ENCODE results near the gene MARCHF10.

Gene MARCHF10

GRCh38 chr17:62782730-62783270, 25.3 kb downstream of the MARCHF10 start:
- no peak overlapping the region for H3K27ac ChIP-seq (ENCODE audit: low read length)
- no peaks in the 10 kb centered on the region for H3K4me1 ChIP-seq (ENCODE audit: control insufficient read depth in 1 of 2, insufficient read depth in 2 of 2, low read length in 2 of 2)
- no peaks in the 10 kb centered on the region for H3K27me3 ChIP-seq (ENCODE audit: low read depth, low read length)
- no peak overlapping the region for H3K4me3 ChIP-seq (ENCODE audit: low read depth in 1 of 2, low read length in 2 of 2)
- no peaks in the 10 kb centered on the region for H3K36me3 ChIP-seq (ENCODE audit: control insufficient read depth in 1 of 2, insufficient read depth in 2 of 2, low read length in 2 of 2)
- peaks cover 0 to 3% of the 10 kb centered on the region in 2 donors for H3K9me3 ChIP-seq (ENCODE audit: control insufficient read depth in 1 of 2, low read length in 2 of 2)

DNA sequence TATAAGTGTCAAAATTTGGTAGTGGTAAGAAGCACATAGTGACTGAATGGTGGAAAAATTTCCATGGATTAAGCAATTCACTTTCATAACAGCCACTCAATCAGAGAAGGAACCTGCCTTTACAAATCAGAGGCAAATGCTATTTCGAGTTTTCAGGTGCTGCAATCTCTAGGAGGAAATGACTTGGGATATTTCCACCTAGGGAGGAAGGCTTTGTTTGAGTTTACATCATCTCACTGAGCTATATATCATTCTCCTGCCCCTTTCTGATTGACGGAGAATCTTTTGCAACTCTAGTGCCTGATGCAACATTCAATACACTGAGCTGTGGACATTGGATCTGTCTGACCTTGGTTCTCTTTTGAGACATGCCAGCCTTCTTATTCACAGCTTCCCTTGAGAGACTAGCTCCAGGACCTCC, 26.3 kb downstream of the MARCHF10 start:
- Histone ChIP-seq H3K36me3 (ENCODE audit: control insufficient read depth in 1 of 2, insufficient read depth in 2 of 2, low read length in 2 of 2) (no peaks in the 10 kb centered on the region), H3K4me3 (ENCODE audit: low read depth in 1 of 2, low read length in 2 of 2) (no peak overlapping the region), H3K27ac (ENCODE audit: low read length) (no peak overlapping the region), H3K9me3 (ENCODE audit: control insufficient read depth in 1 of 2, low read length in 2 of 2) (peaks cover 0 to 3% of the 10 kb centered on the region in 2 donors), H3K27me3 (ENCODE audit: low read depth, low read length) (no peaks in the 10 kb centered on the region), H3K4me1 (ENCODE audit: control insufficient read depth in 1 of 2, insufficient read depth in 2 of 2, low read length in 2 of 2) (no peaks in the 10 kb centered on the region)

- Histone ChIP-seq H3K36me3 (ENCODE audit: control insufficient read depth in 1 of 2, insufficient read depth in 2 of 2, low read length in 2 of 2) (no peaks in the 10 kb centered on the region), H3K27me3 (ENCODE audit: low read depth, low read length) (no peaks in the 10 kb centered on the region), H3K27ac (ENCODE audit: low read length) (no peak overlapping the region), H3K4me1 (ENCODE audit: control insufficient read depth in 1 of 2, insufficient read depth in 2 of 2, low read length in 2 of 2) (no peaks in the 10 kb centered on the region), H3K4me3 (ENCODE audit: low read depth in 1 of 2, low read length in 2 of 2) (no peak overlapping the region), H3K9me3 (ENCODE audit: control insufficient read depth in 1 of 2, low read length in 2 of 2) (peaks cover 0 to 3% of the 10 kb centered on the region in 2 donors)
These were observed 26.8 kb downstream of the MARCHF10 start for GRCh38 chr17:62781356-62781755.

DNA sequence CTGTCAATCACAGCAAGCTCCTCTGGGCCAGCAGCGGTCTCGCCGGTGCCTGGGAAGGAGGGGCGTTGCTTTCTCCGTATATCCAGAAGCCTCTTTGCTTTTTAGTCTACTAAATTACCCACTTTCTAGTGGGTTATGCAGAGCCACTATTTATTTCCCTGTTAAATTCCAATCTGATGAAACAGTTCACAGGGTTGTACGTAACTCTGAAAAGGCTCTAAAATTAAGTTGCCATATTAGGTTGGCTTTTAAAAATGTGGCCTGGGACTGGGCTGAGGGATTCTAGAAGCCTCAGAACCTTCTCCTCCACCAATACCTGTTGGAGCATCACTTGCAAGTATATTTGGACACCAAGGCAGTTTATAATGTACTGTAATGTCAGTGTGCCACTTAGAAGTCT, 27.2 kb downstream of the MARCHF10 start:
- Histone ChIP-seq H3K9me3 (ENCODE audit: control insufficient read depth in 1 of 2, low read length in 2 of 2) (peaks cover 0 to 3% of the 10 kb centered on the region in 2 donors), H3K36me3 (ENCODE audit: control insufficient read depth in 1 of 2, insufficient read depth in 2 of 2, low read length in 2 of 2) (no peaks in the 10 kb centered on the region), H3K27me3 (ENCODE audit: low read depth, low read length) (no peaks in the 10 kb centered on the region), H3K4me1 (ENCODE audit: control insufficient read depth in 1 of 2, insufficient read depth in 2 of 2, low read length in 2 of 2) (no peaks in the 10 kb centered on the region), H3K27ac (ENCODE audit: low read length) (no peak overlapping the region), H3K4me3 (ENCODE audit: low read depth in 1 of 2, low read length in 2 of 2) (no peak overlapping the region)

DNA sequence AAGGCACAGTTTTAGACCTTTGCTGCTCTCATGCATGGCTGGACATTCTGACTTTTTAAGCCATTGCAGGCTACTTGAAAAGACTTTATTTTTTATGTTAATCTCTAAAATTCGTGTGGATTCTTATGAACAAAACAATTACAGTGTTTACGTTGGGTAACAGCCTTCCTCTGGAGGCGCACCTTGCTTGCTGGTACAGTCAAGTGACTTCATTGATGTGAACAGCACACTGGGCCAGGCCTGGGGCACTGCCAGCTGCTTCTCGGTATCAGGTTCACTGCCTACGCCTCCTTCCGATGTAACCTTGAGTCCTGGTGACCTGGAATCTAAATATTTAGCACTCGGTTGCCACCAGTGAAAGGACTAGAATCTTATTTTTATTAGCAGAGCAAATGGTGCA, 27.8 kb downstream of the MARCHF10 start:
- Histone ChIP-seq H3K36me3 (ENCODE audit: control insufficient read depth in 1 of 2, insufficient read depth in 2 of 2, low read length in 2 of 2) (no peaks in the 10 kb centered on the region), H3K4me1 (ENCODE audit: control insufficient read depth in 1 of 2, insufficient read depth in 2 of 2, low read length in 2 of 2) (no peaks in the 10 kb centered on the region), H3K9me3 (ENCODE audit: control insufficient read depth in 1 of 2, low read length in 2 of 2) (peaks cover 0 to 3% of the 10 kb centered on the region in 2 donors), H3K27ac (ENCODE audit: low read length) (no peak overlapping the region), H3K4me3 (ENCODE audit: low read depth in 1 of 2, low read length in 2 of 2) (no peak overlapping the region), H3K27me3 (ENCODE audit: low read depth, low read length) (no peaks in the 10 kb centered on the region)

GRCh38 chr17:62778990-62779681, 29.0 kb downstream of the MARCHF10 start:
- H3K27ac ChIP-seq (ENCODE audit: low read length): no peak overlapping the region
- no peaks in the 10 kb centered on the region for H3K36me3 ChIP-seq (ENCODE audit: control insufficient read depth in 1 of 2, insufficient read depth in 2 of 2, low read length in 2 of 2)
- no peaks in the 10 kb centered on the region for H3K27me3 ChIP-seq (ENCODE audit: low read depth, low read length)
- H3K9me3 ChIP-seq (ENCODE audit: control insufficient read depth in 1 of 2, low read length in 2 of 2): no peaks in the 10 kb centered on the region
- no peak overlapping the region for H3K4me3 ChIP-seq (ENCODE audit: low read depth in 1 of 2, low read length in 2 of 2)
- H3K4me1 ChIP-seq (ENCODE audit: control insufficient read depth in 1 of 2, insufficient read depth in 2 of 2, low read length in 2 of 2): no peaks in the 10 kb centered on the region

DNA sequence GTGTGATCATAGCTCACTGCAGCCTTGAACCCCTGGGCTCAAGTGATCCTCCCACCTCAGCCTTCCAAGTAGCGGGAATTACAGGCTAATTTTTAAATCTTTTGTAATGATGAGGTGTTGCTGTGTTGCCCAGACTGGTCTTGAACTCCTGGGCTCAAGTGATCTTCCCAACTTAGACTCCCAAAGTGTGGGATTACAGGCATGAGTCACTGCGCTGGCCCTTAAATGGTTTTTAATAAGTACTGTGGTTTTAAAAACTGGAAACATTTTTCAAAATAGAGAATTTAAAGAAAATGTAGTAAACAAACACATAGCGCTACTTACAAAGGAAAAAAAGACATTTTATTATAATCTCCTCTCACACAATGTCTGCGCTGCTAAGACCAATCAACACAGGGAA, 32.2 kb downstream of the MARCHF10 start:
- Histone ChIP-seq H3K27me3 (ENCODE audit: low read depth, low read length) (no peaks in the 10 kb centered on the region), H3K9me3 (ENCODE audit: control insufficient read depth in 1 of 2, low read length in 2 of 2) (no peaks in the 10 kb centered on the region), H3K27ac (ENCODE audit: low read length) (no peak overlapping the region), H3K4me1 (ENCODE audit: control insufficient read depth in 1 of 2, insufficient read depth in 2 of 2, low read length in 2 of 2) (no peaks in the 10 kb centered on the region), H3K4me3 (ENCODE audit: low read depth in 1 of 2, low read length in 2 of 2) (no peak overlapping the region), H3K36me3 (ENCODE audit: control insufficient read depth in 1 of 2, insufficient read depth in 2 of 2, low read length in 2 of 2) (no peaks in the 10 kb centered on the region)

- no peaks in the 10 kb centered on the region for H3K36me3 ChIP-seq (ENCODE audit: control insufficient read depth in 1 of 2, insufficient read depth in 2 of 2, low read length in 2 of 2)
- H3K9me3 ChIP-seq (ENCODE audit: control insufficient read depth in 1 of 2, low read length in 2 of 2): no peaks in the 10 kb centered on the region
- H3K27me3 ChIP-seq (ENCODE audit: low read depth, low read length): no peaks in the 10 kb centered on the region
- H3K4me1 ChIP-seq (ENCODE audit: control insufficient read depth in 1 of 2, insufficient read depth in 2 of 2, low read length in 2 of 2): no peaks in the 10 kb centered on the region
- no peak overlapping the region for H3K27ac ChIP-seq (ENCODE audit: low read length)
- H3K4me3 ChIP-seq (ENCODE audit: low read depth in 1 of 2, low read length in 2 of 2): no peak overlapping the region
These were observed 33.8 kb downstream of the MARCHF10 start for GRCh38 chr17:62774338-62774737.

- Histone ChIP-seq H3K9me3 (ENCODE audit: control insufficient read depth in 1 of 2, low read length in 2 of 2) (no peaks in the 10 kb centered on the region), H3K4me1 (ENCODE audit: control insufficient read depth in 1 of 2, insufficient read depth in 2 of 2, low read length in 2 of 2) (no peaks in the 10 kb centered on the region), H3K27me3 (ENCODE audit: low read depth, low read length) (no peaks in the 10 kb centered on the region), H3K27ac (ENCODE audit: low read length) (no peak overlapping the region), H3K36me3 (ENCODE audit: control insufficient read depth in 1 of 2, insufficient read depth in 2 of 2, low read length in 2 of 2) (no peaks in the 10 kb centered on the region), H3K4me3 (ENCODE audit: low read depth in 1 of 2, low read length in 2 of 2) (no peak overlapping the region)
These were observed 40.1 kb downstream of the MARCHF10 start for GRCh38 chr17:62767997-62768396.

GRCh38 chr17:62765351-62765750, 42.8 kb downstream of the MARCHF10 start:
- no peak overlapping the region for H3K27ac ChIP-seq (ENCODE audit: low read length)
- no peaks in the 10 kb centered on the region for H3K4me1 ChIP-seq (ENCODE audit: control insufficient read depth in 1 of 2, insufficient read depth in 2 of 2, low read length in 2 of 2)
- H3K27me3 ChIP-seq (ENCODE audit: low read depth, low read length): no peaks in the 10 kb centered on the region
- no peaks in the 10 kb centered on the region for H3K9me3 ChIP-seq (ENCODE audit: control insufficient read depth in 1 of 2, low read length in 2 of 2)
- H3K36me3 ChIP-seq (ENCODE audit: control insufficient read depth in 1 of 2, insufficient read depth in 2 of 2, low read length in 2 of 2): no peaks in the 10 kb centered on the region
- H3K4me3 ChIP-seq (ENCODE audit: low read depth in 1 of 2, low read length in 2 of 2): no peak overlapping the region

GRCh38 chr17:62763891-62764600, 44.1 kb downstream of the MARCHF10 start:
- Histone ChIP-seq H3K36me3 (ENCODE audit: control insufficient read depth in 1 of 2, insufficient read depth in 2 of 2, low read length in 2 of 2) (no peaks in the 10 kb centered on the region), H3K27ac (ENCODE audit: low read length) (no peak overlapping the region), H3K4me3 (ENCODE audit: low read depth in 1 of 2, low read length in 2 of 2) (no peak overlapping the region), H3K9me3 (ENCODE audit: control insufficient read depth in 1 of 2, low read length in 2 of 2) (no peaks in the 10 kb centered on the region), H3K27me3 (ENCODE audit: low read depth, low read length) (no peaks in the 10 kb centered on the region), H3K4me1 (ENCODE audit: control insufficient read depth in 1 of 2, insufficient read depth in 2 of 2, low read length in 2 of 2) (no peaks in the 10 kb centered on the region)

Measured in muscle layer of duodenum (tissue), 2 donors.